ENCODE measurements around the gene PHKA2. TPM values are rescaled to one million over a fixed set of nuclear protein-coding genes. Genes with fewer than 3 reads are reported as not detected.

The PHKA2 gene
- total and polyA plus RNA-seq, 7 donors, result 4.2 to 22.7 (median 11.1) TPM

GRCh38 chrX:18889346-18890048, 94.4 kb downstream of the PHKA2 start:
- intact Hi-C loops (cut with DNase I), result loop anchor here (5.0 to 10.0 kb wide), 3 partner anchors 212 to 462 kb away; partner anchors contain the start of genes CDKL5 and PDHA1
- Histone ChIP-seq H3K27ac (no peak overlapping the region), H3K4me3 (no peak overlapping the region), H3K9me3 (no peaks in the 10 kb centered on the region), H3K27me3 (no peaks in the 10 kb centered on the region), H3K4me1 (peaks cover 0 to 21% (median 15%) of the 10 kb centered on the region in 4 donors), H3K36me3 (no peaks in the 10 kb centered on the region)
- TF ChIP-seq EP300 (IDR thresholded peaks at IDR 0.05), result no peak
- no peak for TF ChIP-seq POLR2A (IDR thresholded peaks at IDR 0.05)
- no peak for TF ChIP-seq POLR2AphosphoS5 (IDR thresholded peaks at IDR 0.05)
- TF ChIP-seq CTCF (IDR thresholded peaks at IDR 0.05), result no peak
- WGBS, 2 donors, result 85 to 86% methylated on average over 12 of the region's 12 CpGs
- DNase-seq, result no peak

- intact Hi-C loops (cut with DNase I), result loop anchor here (5.0 to 10.0 kb wide), 3 partner anchors 211 to 461 kb away; partner anchors contain the start of genes CDKL5 and PDHA1
- Histone ChIP-seq H3K4me1 (peaks cover 0 to 21% (median 15%) of the 10 kb centered on the region in 4 donors), H3K36me3 (no peaks in the 10 kb centered on the region), H3K27me3 (no peaks in the 10 kb centered on the region), H3K4me3 (no peak overlapping the region), H3K9me3 (no peaks in the 10 kb centered on the region), H3K27ac (no peak overlapping the region)
- WGBS, 2 donors, result 95 to 97% methylated on average over 4 of the region's 4 CpGs
- TF ChIP-seq CTCF (IDR thresholded peaks at IDR 0.05), result no peak
- no peak for TF ChIP-seq POLR2AphosphoS5 (IDR thresholded peaks at IDR 0.05)
- TF ChIP-seq POLR2A (IDR thresholded peaks at IDR 0.05), result no peak
- TF ChIP-seq EP300 (IDR thresholded peaks at IDR 0.05), result no peak
- peak; percentile 46 for DNase-seq
Observed at GRCh38 chrX:18888281-18888680, 95.6 kb downstream of the PHKA2 start.

DNA sequence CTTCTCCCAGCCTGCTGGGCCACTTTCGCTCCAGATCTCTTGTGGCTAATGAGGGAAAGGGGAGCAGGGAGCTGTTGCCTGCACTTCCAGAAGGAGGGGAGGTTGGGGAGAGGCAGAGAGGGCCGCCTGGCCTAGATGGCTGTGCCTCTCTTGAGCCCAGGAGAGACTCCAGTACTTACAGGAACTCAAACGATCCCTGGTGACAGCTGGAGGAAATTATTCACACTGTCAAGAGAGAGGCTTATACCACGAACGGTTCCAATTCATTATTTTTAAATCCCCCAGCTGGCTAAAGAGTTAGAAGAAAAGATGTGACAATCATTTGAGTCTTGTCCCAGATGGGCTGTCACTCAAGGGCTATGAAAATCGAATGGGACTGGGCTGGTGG, 96.1 kb downstream of the PHKA2 start:
- Histone ChIP-seq H3K36me3 (no peaks in the 10 kb centered on the region), H3K27me3 (no peaks in the 10 kb centered on the region), H3K4me3 (no peak overlapping the region), H3K9me3 (no peaks in the 10 kb centered on the region), H3K27ac (peak overlapping the region in 3 of 4 donors; percentile 69 to 72 (median 71)), H3K4me1 (peaks cover 0 to 21% (median 15%) of the 10 kb centered on the region in 4 donors)
- WGBS, 2 donors, result 22 to 26% methylated on average over 6 of the region's 6 CpGs
- TF ChIP-seq POLR2A (IDR thresholded peaks at IDR 0.05) (no peak), EP300 (IDR thresholded peaks at IDR 0.05) (no peak), POLR2AphosphoS5 (IDR thresholded peaks at IDR 0.05) (no peak), CTCF (IDR thresholded peaks at IDR 0.05) (no peak)
- intact Hi-C loops (cut with DNase I), result loop anchor here (5.0 to 10.0 kb wide), 3 partner anchors 211 to 461 kb away; partner anchors contain the start of genes CDKL5 and PDHA1
- DNase-seq, result no peak

GRCh38 chrX:18887177-18887824, 96.6 kb downstream of the PHKA2 start:
- TF ChIP-seq POLR2AphosphoS5 (IDR thresholded peaks at IDR 0.05), result no peak
- H3K9me3 ChIP-seq, result no peaks in the 10 kb centered on the region
- no peaks in the 10 kb centered on the region for H3K27me3 ChIP-seq
- 12 to 22% methylated on average over 25 of the region's 25 CpGs for WGBS, 2 donors
- DNase-seq, result peak; percentile 64
- H3K4me1 ChIP-seq, result peaks cover 0 to 21% (median 15%) of the 10 kb centered on the region in 4 donors
- H3K27ac ChIP-seq, result peak overlapping the region; percentile 69 to 72 (median 70)
- peak overlapping the region in 3 of 4 donors; percentile 29 to 41 (median 37) for H3K4me3 ChIP-seq
- intact Hi-C loops (cut with DNase I), result loop anchor here (5.0 to 10.0 kb wide), 3 partner anchors 210 to 460 kb away; partner anchors contain the start of genes CDKL5 and PDHA1
- H3K36me3 ChIP-seq, result no peaks in the 10 kb centered on the region

All from sigmoid colon (tissue), 7 donors.